GM18499 (cell line): ENCODE data around the gene MILR1.
A peak's percentile ranks its signal among the peaks of the same experiment; 100 is the strongest.

ENCODE experiments used
- ATAC-seq: cut with Tn5 transposase; IDR thresholded peaks from one replicate; pipeline ENCODE4 v1.9.1; 2021; ENCODE audit warnings: moderate number of reproducible peaks; ENCODE audit not compliant: insufficient read depth, unreplicated experiment

MILR1 gene

DNA sequence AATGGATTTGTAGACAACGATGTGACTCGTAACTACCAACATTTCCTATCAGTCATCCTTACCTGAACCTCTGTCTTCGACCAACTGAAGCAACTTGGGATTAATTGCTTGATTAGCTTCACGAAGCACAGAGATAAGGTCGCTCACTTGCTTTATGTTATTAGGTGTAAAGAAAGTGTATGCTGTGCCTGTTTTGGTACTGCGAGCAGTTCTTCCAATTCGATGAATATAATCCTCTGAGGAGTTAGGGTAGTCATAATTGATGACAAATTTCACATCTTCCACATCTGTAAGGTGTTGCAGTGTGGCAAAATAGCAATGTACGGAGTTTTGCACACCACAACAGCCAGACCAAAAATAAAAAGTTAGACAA, 51.6 kb downstream of the MILR1 start:
- no peak for ATAC-seq

DNA sequence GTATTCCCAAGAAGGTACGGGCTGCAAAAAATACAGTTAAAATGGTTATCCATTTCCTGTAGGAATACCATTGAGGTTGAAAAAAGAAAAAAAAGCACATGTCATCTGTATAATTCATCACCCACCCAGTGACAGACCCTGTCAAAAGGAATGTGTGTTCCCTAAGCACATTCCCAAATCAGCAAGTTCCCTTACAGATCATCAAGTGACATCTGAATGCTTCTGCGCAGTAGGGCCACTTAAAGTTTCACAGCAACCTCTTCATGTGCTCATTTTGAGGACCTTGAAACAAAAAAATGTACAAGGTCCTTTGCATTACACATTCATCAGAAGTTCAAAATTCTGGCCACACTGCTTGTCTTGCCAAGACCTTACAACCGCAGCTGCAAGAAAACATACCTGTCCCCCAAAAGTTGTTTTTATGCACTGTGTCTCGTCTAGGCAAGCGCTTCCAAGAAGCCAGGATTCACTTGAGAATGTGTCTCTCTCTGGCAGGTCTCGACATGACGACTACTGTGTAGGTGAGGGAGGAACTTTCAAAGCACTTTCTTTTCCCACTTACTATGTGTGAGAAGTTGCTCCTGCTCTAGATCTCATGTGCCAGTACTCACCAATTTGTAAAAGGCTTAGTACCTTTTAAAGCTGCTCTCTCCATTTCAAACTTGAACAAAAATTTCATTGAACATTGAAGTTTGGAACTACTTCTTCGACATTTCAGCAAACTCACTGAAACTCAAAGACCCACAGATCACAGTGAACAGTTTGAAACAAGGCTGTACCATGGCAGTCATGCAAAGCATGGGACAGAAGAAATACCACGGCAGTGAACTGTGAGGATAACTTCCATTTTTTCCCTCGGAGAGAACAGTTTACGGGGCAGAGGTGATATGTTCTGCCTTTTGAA, 52.2 kb downstream of the MILR1 start:
- ATAC-seq = no peak

DNA sequence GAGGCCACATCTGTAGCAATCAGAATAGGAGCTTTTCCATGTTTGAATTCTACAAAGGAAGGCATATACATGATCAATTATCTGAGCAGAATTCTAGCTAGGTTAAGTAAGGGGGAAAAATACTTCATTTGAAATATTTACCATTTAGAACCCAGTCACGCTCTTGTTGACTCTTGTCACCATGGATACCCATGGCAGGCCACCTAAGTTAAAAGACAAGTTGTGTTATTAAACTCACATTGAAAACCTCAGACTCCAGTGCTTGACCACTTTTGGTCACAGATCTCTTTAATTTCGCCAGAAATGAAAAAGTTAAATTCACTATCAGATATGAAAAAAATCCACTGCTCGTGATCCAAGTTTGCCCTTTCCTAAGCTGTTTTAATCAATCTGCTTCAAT, 53.1 kb downstream of the MILR1 start:
- ATAC-seq = no peak

DNA sequence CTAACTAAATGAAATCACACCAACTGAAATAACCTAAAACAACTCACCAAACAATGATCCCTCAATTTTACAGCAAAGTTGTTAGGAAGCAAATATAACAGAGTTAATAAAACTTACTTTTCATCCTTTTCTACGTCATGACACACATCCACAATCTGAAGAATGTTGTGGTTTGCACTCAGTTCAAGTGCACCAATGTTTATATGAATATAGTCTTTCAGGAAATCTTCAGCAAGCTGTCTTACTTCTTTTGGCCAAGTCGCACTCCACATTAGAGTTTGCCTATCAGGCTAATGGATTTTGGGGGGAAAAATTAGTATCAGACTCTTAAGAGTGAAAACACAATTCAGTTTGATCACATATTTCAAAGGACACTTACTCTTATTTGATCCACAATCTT, 53.9 kb downstream of the MILR1 start:
- no peak for ATAC-seq

DNA sequence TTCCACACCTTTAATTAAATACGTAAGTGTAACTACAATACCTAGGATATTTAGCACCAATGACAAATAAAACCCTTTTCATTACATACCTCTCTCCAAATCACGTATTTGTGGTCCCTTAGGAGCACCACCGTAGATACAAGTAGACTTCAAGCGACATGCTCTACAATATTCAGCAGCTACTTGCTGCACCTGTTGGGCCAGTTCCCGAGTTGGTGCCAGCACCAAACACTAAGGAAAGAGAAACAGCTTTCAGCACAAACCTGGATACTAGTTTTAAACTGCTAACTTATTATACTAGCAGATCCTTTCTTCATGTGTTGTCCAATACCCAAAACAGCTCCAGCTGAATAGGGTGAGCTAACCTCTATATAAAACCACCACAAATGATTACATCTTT, 54.4 kb downstream of the MILR1 start:
- ATAC-seq = no peak

DNA sequence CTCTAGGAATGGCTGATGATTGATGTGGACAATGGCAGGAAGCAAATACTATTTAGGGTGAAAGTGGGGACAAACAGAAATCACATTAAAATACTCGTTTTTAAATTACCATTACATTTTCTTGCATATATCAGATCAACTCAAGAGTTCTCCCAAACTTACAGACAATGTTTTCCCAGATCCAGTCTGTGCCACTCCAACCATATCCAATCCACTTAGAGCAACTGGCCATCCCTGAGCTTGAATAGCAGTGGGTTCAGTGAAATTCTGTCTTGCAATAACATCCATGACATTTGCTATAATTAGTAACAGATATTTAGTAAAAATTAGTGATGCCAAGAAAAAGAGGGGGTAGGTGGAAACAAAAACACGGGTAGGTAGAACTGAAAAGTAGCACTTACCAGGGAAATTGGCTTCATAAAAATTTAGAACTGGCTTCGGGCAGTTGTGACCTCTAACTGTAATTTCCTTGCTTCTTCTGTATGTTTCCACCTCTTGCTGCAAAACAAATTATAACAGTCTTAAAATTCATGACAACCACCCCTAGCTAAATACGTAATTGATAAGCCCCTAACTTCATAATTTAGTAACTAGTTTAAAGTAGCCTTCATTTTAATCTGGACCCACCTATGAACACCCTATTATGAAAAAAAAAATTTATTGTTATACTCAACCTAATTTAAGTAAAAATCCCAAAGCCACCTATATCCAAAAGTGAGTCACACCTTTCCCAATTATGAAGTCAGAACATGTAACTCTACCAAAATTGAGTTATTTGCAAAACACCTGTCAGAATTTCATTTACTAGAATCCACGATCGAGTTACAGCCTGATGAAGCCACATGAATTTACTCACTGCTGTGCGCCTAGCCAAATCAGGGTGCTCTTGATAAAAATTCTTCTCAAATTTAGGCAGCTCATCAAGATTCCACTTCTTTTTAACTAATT, 55.2 kb downstream of the MILR1 start:
- ATAC-seq = no peak

DNA sequence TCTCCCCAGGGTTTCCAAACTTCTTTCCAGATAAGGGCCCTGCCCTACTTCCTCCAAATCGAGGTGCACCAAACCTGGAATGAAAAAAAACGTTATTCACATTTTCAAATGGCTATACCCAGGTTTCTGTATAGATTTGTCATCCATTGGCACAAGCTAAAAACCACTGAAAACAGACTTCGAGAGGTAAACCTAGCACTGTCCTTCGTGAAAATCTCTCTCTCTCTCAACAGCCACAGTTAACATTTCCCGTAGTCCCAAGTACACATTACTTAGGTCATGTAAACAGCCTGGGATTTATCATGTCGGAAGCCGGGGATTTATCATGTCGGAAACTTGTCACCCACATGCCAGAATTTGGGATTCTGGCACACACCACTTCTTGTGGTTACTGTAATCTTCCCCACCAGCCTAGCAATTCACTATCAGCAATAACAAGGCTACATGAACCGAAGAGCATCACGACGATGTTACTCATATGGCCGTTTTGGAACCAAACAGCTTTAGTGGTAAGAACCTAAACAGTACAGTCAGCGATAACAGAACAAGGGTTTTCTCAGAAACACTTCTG, 55.9 kb downstream of the MILR1 start:
- no peak for ATAC-seq

DNA sequence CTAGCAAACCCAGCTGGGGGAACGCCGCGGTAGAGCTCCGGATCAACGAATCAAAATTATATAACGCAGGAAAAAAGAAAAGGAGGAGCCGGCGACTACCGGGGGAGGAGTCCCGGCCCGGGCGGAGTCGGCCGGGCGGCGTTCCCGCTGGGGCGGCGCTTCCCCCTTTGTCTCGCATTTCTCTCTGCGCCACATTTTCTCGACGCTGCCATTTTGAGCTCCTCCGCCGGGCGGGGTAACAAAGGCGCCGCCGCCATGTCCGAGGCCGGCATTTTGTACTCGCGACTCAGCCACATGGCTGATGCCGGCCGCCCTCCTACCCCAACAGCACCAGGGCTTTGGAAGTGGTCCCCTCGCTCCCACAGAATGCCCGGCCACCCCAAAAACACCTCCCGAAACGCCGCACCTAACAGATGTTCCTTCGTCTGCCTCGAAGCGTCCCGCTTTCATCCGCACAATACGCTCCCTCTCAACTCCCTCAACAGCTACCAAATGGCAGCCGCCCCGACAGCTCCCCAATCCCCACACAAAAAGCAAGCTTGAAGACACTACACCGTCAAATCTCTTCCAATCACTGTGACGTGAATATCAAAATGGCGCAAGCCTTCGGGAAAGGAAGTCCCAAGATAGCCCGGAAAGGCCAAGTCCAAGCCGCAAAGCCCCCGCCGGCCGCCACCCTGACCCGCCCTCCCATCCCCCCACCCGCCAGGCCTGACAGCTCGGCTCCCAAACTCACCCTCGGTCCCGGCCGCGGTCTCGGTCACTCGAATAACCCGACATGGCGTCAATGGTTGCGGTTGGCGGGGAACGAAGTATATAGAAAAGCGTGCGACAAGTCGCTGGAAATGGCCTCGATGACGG, 56.7 kb downstream of the MILR1 start:
- ATAC-seq = no peak

DNA sequence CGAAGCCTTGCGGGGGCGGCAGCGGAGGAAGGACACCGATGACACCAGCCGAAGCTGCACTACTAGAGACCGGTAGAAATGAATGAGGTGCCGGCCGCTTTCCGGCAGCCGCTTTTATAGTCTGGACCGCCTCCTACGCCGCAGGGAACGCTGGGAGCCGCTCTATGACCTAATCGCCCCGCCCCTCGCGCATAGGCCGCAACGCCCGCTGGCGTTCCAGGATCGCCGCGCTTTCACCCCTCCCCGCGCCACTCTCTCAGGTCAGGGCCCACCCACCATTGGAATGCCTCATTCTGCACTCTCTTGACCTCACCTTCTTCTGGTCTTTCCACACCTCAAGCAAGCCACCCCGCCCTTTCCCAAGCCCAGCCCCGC, 57.3 kb downstream of the MILR1 start, which contains the start of gene DDX5:
Gene DDX5, minus strand, starts transcription at position 89 of the 375 bp plus-strand sequence. CDS start 170 bp downstream, outside the sequence.
- ATAC-seq = peak; percentile 35

DNA sequence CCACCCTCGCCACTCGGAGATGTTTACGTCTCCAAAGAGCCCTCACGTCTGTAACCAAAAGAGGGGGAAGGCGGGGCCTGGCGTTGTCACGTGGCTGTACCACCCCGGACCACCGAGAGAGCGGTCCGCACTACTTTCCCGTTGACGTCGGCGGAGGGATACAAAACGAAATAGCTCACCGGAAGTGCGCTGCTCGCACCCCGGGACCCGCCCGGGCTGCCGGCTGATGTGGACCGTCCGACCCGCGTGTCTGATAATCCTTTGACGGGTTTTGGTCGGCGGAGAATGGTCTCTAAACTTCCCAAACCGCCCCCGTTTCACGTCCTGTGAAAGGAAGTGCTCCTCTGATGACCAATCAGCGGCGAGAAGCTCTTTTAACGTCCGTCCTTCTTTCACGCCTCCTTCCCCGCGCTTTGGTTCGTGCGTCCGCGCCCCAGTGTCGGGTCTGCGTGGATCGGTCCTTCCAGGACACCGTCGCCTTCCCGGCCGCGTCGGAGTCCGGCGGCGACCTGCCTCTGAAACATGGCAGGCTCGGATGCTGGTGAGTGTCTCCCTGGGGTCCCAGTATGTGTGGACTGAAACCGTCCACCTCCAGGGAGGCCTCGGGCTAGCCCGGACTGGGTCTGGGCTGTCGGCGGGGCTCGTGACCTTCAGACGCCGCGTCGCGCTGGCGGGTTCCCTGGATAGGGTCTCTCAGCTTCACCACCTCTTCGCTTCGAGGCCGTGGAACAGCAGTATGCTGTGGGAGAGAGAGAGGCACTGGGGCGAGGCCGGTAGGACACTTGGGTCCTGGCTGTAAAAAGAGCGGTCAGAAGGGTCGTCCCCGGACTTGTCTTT, 57.9 kb downstream of the MILR1 start, which contains the start of gene CEP95:
Gene CEP95, plus strand, starts transcription at position 402 of the 837 bp plus-strand sequence. Its CDS starts 121 bp downstream, at position 523.
- peak; percentile 36 for ATAC-seq

DNA sequence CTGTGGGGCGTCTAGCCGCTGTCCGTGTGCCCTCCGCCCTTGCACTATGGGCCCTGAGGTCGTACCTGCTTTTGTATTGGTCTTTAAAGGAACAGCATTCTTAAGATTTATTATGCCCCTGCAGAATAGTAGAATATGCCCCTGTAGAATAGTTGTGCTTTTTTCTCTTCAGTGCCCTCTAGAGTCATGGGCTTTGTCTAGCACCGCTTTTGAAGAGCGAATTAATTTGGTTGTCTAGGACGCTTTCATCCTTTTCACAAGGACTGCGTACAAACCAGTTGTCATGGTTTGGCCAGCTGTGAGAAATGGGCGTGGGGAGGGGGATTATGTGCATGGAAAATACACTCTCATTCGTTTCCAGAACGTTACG, 58.5 kb downstream of the MILR1 start:
- ATAC-seq = peak; percentile 14

DNA sequence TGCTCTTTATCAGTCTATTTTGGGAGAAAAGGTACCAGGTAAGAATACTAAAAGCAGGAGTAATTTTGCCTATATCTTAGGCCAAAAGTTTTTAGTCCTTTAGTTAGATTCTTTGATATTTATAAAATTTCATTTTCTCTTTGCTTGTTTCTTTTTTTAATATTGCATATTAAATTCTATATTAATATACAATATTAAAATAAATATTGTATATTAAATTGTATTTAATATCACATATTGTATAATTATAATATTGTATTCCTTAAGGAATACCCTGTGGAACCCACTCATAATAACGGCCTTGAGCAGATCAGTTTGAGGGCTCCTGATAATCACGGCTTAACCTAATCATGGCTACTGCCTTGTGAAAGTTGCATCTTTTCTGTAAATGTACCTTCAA, 59.8 kb downstream of the MILR1 start:
- no peak for ATAC-seq

DNA sequence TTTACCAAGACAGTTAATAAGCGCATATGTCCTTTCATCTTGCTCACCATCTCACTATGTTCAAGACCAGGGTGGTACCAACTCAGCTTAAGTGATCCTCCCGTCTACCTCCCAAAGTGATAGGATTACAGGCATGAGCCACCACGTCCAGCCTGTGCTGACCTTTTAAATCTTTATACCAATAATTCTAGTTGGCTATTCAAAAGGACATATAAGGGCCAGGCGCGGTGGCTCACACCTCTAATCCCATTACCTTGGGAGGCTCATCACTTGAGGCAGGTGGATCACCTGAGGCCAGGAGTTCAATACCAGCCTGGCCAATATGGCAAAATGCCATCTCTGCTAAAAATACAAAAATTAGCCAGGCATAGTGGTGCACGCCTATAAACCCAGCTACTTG, 60.3 kb downstream of the MILR1 start:
- no peak for ATAC-seq

DNA sequence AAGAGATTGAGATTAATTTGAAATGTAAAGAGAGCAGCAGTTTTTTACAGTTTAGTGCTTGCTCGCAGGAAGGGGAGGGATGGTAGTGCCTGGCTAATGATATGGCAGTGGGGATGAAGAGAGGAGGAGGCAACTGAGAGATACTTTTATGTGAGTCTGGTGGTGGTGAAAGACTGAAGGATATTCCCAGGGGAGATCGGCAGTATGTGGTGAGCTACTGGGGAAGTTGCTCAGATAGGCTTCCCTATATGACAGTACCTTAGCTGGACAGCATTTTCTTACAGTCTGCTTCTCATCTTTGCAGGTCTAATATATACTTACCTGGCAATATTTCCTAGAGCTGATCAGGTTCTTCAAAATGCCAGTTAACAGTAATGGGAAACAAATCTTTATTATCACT, 66.5 kb downstream of the MILR1 start:
- ATAC-seq = no peak

DNA sequence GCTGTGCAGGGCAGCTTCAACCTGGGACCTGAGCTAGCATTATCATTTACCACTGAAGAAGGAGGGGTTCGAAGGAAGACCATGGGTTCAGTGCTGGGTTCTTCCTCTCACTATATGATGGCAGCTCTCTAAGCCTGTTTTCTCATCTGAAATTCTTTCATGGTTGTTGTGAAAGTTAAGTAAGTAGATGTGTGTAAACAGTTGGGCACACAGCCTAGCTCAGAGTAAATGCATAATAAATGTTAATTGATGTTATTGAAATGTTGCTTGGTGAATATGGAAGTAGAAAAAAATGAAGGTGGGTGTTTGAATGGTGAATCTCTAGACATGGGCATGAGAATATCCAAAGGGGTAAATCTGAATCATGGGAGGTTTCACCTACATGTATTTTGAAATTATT, 66.9 kb downstream of the MILR1 start:
- no peak for ATAC-seq
